ENCODE results near the gene TYMP.

Gene TYMP, protein sequence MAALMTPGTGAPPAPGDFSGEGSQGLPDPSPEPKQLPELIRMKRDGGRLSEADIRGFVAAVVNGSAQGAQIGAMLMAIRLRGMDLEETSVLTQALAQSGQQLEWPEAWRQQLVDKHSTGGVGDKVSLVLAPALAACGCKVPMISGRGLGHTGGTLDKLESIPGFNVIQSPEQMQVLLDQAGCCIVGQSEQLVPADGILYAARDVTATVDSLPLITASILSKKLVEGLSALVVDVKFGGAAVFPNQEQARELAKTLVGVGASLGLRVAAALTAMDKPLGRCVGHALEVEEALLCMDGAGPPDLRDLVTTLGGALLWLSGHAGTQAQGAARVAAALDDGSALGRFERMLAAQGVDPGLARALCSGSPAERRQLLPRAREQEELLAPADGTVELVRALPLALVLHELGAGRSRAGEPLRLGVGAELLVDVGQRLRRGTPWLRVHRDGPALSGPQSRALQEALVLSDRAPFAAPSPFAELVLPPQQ

DNA sequence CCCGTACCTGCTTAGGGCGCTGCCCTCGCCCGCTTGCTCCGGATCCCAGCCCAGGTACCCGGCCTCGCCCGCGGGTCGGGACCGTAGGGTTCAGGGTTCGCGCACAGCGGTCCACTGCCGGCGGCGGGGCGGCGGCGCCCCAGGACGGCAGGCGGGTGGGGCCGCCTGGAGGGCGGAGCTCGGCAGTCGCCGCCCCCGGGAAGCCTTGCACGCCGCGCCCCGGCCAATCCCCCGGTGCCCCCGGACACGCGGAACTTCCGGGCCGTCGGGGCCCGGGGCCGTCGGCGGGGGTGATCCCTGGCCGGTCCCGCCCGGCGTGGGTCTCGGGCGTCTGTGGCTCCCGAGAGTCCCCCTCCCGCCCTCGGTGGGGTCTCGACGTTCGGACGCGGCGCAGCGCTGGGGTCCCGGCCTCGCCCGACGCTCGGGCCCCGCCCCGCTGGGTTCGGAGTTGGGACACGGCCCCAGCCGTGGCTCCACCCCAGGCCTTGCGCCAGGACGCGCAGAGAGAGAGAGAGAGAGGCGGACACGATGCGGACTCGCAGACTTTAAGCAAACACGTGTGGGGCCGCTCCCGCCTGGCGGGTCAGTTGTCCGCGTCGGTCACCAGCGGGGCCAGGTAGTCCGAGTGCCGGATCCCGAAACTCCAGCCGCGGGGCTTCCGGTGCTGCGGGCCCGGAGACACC is at the start of gene TYMP:
Gene TYMP (minus strand): TSS at position 116 of the 683 bp plus-strand sequence. CDS start 303 bp downstream, outside the sequence.
- peak; percentile 83 to 90 for DNase-seq (ENCODE audit: low read depth in 2 of 2)
- peak within 1 kb of the TSS; percentile 57 to 59 for H3K4me3 ChIP-seq (replicated peaks in 1 of 2; ENCODE audit: low read depth in 2 of 2, low read length in 2 of 2)
- no peak for TF ChIP-seq CTCF (IDR thresholded peaks at IDR 0.05; ENCODE audit: low read depth, low read length)

- no peak for DNase-seq (ENCODE audit: low read depth in 2 of 2)
- no peak for TF ChIP-seq CTCF (IDR thresholded peaks at IDR 0.05; ENCODE audit: low read depth, low read length)
- no peak overlapping the region for H3K4me3 ChIP-seq (replicated peaks in 1 of 2; ENCODE audit: low read depth in 2 of 2, low read length in 2 of 2)
Observed at GRCh38 chr22:50578776-50579310, 49.0 kb upstream of the TYMP start.

DNA sequence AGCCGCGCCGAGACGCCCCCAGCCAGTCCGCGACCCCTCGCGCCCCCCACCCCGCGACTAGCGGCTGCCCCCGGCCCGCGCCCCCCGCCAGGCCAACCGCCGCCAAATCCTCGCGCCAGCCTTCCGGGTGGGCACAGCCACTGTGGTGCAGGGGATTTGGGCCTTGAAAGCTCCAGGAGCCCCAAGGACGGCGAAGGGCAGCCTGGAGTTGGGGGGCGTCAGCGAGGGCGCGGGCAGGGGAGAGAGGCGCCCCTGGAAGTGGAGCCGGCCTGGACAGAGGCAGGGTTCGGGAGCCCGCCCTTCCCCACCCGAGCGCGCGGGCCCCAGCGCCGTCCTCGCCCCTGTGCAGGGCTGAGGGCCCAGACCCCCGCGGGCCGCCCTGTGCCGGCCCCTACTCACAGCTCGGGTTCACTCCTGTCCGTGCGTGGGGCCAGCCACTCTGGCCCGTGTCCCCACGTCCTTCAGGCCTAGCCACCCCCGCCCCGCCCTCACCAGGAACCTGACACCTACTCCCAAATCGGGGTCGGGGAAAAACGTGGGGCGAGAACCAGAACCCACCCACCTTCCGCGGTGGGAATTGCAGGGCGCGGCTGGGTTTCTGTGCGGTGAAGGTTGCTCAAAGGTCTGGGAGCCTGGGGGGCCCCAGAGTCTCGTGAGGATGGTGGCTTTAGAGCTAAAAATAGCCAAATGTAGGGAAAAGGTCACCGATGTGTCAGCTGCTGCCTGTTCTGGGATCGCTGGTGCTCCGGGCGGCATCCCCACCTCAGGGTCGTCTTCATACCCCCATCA is 48.4 kb upstream of the TYMP start, which contains the start of gene CPT1B:
Gene CPT1B (minus strand): TSS at position 441 of the 789 bp plus-strand sequence. CDS start 512 bp downstream, outside the sequence.
- no peak for TF ChIP-seq CTCF (IDR thresholded peaks at IDR 0.05; ENCODE audit: low read depth, low read length)
- peak; percentile 5 to 35 for DNase-seq (ENCODE audit: low read depth in 2 of 2)
- H3K4me3 ChIP-seq (replicated peaks in 1 of 2; ENCODE audit: low read depth in 2 of 2, low read length in 2 of 2) = no peak within 1 kb of the TSS

GRCh38 chr22:50577697-50577986 is 47.8 kb upstream of the TYMP start:
- no peak for DNase-seq (ENCODE audit: low read depth in 2 of 2)
- no peak overlapping the region for H3K4me3 ChIP-seq (replicated peaks in 1 of 2; ENCODE audit: low read depth in 2 of 2, low read length in 2 of 2)
- TF ChIP-seq CTCF (IDR thresholded peaks at IDR 0.05; ENCODE audit: low read depth, low read length) = no peak

- no peak for DNase-seq (ENCODE audit: low read depth in 2 of 2)
- no peak overlapping the region for H3K4me3 ChIP-seq (replicated peaks in 1 of 2; ENCODE audit: low read depth in 2 of 2, low read length in 2 of 2)
- TF ChIP-seq CTCF (IDR thresholded peaks at IDR 0.05; ENCODE audit: low read depth, low read length) = no peak
Observed at GRCh38 chr22:50576806-50577696, 47.2 kb upstream of the TYMP start.
